Left kidney (tissue), 2 donors: ENCODE data around the gene VPS26B. TPM values are rescaled to one million over a fixed set of nuclear protein-coding genes. Genes with fewer than 3 reads are reported as not detected.
"Not testable (repeated sequence)": the region's sequence is repeated elsewhere in the genome, so short reads cannot be mapped to it uniquely, and the experiment has no call there.

Experiments used
- DNase-seq: peaks from one replicate; pipeline ENCODE4 v3.0.0-alpha.2; 2013
- polyA plus RNA-seq: library from polyadenylated mRNA; unstranded; fragments of 120-200 nt; gene quantifications from one replicate; pipeline ENCODE4 v1.2.1, GENCODE V29; 2013; ENCODE audit not compliant: insufficient read length

The VPS26B gene
- polyA plus RNA-seq, 1 donor: 63.6 TPM

DNA sequence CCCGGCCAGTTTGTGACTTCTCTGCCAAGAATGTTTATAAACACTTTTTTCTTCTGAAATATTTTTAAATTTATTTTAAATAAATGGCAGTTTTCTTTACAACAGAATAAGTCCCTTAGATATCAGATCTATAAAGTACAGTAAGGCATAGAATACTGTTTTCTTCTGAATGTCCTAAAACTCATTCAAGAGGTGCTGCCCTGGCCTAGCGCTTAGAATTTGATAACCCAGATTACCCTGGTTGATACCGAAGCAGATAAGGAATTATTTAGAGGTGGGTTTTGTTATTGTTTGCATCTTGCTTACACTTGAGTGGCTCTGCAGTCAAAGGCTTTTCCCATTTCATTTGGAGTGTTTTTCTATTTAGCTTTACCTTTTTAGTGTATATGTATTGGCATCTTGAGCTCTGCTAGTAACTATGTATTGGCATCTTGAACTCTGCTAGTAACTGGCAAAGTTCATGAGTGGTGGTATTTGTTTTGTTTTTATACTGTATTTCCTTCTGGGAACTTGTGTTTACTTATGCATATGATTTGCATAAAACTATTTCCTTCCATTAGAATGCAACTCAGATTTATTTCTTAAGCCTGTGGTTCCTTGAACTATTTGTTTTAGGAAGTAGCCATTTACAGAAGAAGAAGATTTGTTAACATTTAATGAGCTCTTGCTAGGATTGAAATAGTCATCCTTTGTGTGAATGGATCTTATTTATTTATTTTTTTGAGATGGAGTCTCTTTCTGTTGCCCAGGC lies 30.1 kb downstream of the VPS26B start:
- DNase-seq: no peak

DNA sequence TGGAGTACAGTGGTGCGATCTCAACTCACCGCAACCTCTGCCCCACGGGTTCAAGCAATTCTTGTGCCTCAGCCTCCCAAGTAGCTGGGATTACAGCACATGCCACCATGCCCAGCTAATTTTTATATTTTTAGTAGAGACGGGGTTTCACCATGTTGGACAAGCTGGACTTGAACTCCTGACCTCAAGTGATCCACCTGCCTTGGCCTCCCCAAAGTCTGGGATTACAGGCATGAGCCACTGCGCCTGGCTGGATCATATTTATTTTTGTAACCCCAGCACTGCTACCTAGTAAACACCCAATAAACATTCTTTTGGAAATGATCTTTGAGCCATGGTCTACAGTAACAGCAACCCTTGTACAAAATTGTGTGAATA lies 30.7 kb downstream of the VPS26B start:
- not testable (repeated sequence) for DNase-seq

DNA sequence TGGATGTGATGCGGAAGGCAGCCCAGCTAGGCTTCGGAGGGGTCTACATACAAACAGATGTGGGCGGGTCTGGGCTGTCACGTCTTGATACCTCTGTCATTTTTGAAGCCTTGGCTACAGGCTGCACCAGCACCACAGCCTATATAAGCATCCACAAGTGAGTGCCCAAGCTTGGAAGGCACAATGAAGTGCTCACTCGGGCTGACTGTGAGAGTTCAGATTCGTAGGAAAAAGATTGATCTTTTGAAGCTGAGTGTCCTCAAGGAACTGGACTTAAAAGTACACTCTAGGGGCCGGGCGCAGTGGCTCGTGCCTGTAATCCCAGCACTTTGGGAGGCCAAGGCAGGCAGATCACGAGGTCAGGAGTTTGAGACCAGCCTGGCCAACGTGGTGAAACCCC lies 32.6 kb downstream of the VPS26B start:
- DNase-seq: no peak

DNA sequence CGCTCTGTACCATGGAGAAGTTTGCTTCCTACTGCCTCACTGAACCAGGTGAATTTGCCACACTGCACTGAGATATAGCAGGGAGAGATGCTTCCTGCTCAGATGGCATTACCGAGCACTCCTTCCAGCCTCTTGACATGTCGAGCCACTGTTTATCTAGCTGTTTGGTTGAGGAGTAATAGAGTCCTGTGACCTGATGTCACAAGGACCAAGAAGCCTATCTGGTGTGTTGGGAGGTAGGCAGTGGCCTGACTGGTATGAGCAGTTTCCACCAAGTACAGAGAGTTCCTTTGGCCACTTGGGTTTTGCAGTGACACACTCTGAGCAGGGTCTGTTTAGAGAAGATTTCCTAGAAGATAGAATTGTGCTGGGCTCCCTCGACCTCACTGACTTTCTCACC lies 34.1 kb downstream of the VPS26B start:
- no peak for DNase-seq

DNA sequence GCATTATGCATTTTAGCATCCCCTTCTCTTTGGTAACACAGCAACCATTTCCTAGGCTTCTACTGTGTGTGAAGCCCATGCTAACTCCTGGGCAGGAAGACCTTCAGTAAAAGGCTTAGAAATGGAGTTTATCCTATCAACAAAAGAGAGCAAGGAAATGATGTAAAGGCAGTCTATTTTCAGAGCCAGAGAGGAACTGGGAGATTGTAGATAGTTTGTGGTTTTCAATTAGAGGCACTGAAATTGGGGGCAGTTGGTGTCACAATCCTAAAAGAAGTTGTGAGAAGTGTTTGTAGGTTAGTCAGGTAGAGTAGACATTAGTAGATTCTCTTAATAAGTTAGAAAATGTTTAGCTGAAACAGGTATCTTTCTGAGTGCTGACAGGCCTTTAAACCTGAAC lies 36.0 kb downstream of the VPS26B start:
- no peak for DNase-seq

DNA sequence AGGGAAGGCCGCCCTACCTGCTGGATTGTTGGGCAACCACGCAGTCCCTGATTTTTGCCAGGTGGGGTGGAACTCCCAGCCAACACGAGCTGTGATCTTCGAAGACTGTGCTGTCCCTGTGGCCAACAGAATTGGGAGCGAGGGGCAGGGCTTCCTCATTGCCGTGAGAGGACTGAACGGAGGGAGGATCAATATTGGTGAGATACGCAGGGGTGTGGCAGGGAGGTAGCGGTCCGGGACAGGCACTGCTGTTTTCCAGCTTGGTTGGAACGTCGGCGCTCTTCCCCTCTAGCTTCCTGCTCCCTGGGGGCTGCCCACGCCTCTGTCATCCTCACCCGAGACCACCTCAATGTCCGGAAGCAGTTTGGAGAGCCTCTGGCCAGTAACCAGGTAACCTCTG lies 36.5 kb downstream of the VPS26B start:
- DNase-seq: no peak

DNA sequence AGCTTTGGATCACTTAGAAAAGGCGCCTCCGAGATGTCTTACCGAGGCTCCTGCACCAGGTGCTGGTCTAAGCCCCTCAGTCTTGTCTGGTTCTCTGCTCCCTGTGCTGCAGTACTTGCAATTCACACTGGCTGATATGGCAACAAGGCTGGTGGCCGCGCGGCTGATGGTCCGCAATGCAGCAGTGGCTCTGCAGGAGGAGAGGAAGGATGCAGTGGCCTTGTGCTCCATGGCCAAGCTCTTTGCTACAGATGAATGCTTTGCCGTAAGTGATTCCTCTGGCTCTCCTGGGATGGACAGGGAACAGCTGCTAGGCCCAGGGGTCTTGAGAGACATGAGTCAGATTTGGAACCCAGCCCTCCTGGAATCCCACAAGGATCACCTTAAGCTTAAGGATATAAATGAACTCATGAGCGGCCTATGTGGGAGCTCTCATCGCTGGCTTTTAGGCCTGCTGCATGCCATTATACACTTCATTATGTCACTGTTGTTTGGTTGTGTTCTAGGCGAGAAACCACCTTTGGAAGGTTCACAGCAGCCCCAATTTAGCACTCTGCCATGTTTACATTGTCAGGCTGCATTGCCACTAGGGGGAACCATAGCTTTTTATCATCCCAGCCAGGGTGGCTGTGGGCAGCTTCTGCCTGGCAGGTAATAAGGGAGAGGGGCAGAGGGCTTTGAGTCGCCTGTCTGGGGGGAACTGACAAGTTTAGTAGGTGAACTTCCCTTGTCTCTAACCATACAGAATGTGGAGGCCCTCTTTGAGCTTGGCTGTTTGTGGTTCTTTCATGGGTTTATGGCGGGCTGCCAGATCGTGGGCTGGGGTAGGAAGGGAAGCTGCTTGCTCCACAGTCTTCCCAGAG lies 37.4 kb downstream of the VPS26B start:
- DNase-seq: no peak

DNA sequence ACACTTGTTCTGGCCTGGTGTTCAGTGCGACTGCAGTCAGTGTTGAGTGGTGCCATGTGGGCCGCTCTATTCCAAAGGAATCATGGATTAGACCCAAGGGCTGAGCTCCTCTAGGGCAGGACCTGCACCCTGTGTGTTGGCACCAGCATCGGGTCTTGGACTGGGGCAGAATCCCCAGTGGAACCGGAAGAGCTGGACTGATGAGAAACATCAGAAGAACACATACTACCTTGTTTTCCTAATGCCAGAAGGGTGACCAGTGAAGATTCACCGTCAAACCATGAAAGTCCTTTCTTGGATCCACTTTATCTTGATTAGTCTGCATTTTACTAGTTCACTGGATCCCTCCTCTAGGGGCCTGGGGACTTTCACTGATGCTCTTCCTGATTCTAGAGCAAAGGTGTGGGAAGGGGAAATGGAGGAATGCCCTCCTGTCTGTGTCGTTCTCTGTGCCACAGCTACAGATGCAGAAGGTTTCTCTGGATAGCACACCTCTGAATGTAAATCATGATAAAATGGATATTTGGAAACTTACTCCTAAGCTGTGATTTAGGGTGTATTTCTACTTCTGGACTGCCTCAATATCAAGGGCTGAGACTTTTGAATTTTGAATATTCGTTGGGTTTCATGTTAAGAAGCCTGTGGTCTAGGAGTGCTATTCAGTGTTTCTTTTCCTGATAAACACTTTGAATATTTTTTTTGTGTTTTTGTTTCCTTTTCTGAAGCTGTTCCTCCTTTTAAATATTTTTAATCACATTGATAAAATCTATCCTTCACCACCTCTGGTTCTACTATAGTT lies 40.7 kb downstream of the VPS26B start:
- no peak for DNase-seq

DNA sequence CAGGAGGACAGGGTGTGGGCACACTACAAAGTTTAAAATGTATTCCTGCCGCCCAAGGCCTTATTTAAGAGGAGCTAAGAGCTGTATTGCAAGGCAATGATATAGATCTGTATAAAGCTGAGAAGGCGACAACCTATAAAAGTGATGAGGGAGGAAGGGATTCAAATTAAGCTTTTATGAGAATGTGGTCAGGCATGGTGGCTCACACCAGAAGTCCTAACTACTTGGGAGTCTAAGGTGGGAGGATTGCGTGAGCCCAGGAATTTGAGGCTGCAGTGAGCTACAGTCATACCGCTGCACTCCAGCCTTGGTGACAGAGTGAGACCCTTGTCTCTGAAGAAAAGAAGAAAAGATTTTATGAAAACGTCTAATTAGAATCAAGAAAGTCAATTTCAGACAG lies 42.0 kb downstream of the VPS26B start:
- no peak for DNase-seq

DNA sequence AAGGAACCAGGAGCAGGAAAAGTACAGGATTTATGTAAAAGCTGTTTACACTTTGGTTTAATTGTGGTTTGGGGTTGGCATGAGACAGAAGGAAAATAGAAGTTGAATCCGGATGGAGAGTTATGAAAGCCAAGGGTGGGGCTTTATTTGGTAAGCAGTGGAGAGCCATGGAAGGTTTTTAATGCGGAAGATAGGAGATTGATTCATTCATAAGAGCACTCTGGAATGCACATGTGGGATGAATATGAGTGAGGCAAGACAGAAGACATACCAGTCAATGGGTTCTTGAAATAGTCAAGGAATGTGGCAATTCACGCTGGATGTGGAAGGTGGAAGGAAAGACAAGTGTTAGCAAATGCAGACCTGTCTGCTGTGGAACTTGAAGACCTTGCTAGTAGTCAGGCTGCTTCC lies 42.4 kb downstream of the VPS26B start:
- DNase-seq: no peak

DNA sequence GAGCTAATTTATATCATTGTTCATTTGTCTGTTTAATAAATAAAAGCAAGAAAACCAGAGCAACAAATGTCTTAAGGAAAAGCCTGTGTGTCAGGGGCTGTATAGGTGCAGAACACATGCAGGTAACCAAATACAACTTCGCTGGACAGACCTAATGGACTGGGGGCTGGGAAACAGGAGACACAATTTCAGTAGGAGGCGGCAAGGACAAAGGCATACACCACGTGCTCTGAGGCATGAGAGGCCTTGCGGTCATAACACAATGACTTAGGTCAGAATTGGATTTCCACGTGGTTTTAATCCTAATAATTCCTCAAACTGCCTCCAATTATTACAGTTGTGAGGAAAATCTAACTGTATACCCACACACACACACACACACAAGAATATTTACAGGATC lies 43.0 kb downstream of the VPS26B start:
- no peak for DNase-seq

DNA sequence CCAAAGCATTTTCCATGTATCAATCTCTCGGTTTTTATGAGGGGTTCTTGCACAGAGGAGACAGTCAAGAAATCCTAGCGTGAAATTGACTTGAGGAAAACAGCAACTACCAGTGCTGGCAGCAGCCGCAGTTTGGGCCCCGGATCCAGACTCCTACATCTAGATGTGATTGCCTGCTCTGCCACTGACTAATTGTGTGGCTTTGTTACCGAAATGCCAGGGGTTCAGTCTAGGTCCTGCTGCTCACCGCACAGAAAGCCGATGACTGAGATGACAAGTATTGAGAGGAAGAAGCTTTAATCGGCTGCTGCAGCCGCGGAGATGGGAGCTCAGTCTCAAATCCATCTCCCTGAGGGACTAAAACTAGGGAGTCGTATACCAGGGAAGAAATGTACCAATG lies 43.5 kb downstream of the VPS26B start:
- DNase-seq: no peak

DNA sequence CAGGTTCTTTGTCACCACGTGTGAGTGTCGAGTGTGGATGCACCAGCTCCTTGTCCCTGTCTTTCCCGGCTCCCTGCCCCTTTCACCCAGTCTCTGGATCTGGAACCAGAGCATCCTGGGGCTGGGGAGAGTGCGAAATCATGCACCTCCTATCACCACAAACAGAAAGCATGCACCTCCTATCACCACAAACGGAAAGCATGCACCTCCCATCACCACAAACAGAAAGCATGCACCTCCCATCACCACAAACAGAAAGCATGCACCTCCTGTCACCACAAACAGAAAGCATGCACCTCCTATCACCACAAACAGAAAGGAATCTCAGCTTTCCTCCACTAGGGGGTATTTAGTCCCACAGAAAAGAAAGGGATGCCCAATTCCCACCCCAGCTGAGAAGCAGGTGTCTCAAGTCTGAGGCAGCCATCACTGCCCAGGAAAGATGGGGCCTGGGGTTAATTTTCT lies 45.8 kb downstream of the VPS26B start:
- no peak for DNase-seq

DNA sequence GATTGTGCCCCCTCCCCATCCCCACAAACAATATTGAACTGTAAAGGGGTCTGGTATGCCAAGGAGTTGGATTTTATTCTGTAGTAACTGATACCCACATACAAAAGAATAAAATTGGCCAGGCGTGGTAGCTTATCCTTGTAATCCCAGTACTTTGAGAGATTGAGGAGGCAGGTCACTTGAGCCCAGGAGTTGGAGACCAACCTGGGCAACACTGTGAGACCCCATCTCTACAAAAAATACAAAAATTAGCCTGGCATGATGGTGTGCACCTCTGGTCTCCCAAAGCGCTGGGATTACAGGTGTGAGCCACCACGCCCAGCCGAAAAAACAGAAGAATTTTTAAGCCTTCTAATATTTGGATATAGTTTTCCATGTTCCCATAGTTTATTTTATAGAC lies 47.5 kb downstream of the VPS26B start:
- DNase-seq: no peak

DNA sequence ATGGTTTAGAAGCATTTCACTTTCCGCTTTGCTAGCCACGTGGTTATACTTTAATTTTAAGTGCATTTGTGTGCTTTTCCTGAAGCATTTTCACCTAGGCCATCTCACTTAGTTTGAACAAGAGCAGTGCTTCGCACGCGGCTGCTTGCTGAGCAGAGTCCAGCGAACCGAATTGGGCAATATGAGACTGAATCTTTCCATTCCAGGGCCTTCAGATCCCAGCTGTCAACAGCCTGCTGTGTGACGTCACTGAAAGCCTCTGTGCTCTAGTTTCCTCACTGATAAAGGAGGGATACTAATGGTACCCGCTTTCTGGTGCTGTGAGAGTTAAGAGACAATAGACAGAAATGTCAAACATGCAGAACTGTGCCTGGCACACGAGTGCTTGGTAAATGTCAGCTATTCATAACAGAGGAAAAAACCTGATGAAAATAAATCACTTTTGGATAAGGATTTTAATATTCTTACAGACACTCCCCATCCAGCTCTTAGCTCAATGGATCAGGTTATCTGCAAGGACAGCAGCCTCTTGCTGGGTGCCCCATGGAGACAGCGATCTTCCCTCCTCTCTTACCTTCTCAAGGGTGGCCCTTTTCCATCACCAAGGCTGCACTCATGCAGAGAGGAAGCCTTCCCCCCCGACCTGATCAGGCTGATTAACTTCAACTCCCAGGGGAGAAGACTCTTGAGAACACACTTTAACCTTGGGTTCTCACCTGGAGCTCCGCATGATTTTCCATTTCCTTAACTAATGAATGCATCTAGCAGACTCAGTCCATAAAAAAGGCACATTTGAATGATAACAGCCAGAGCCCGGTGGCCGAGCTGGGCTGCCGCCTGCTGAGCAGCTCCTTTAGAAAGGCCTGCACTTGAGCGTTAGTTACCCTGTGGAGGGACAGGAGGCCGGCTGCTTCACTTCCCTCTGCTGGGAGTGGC lies 48.2 kb downstream of the VPS26B start:
- DNase-seq: no peak

DNA sequence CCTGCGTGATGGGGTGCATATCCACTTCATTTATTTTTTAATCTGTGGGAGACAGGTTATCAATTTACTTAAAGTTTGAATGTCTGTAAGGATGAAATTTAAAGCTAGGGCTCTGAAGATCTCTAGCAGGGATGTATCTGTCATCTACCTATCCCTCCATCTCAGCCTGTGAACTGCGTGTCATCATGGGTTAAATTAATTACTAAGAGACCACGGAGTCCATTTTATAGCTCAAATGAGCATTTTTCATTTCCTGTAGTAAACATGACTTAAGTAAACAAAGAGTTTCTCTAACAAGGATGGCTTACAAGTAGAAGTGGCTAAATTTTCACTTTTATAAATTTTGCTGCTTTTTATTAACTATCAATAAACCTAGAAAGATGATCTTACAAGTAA lies 48.8 kb downstream of the VPS26B start:
- no peak for DNase-seq

DNA sequence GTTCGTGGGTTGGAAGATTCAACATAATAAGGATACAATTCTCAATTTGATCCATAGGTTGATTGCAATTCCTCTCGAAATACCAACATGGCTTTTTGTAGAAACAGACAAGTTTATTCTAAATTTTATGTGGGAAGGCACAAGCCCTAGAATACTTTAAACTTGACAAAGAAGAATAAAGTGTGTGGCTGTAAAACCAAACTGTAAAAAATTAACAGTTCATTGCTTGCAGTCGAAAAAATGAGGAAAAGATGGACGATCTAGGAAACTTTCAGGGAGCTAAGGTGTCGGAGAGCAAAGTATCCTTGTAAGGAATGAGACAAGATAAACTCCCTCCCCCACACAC lies 50.7 kb downstream of the VPS26B start:
- DNase-seq: no peak

DNA sequence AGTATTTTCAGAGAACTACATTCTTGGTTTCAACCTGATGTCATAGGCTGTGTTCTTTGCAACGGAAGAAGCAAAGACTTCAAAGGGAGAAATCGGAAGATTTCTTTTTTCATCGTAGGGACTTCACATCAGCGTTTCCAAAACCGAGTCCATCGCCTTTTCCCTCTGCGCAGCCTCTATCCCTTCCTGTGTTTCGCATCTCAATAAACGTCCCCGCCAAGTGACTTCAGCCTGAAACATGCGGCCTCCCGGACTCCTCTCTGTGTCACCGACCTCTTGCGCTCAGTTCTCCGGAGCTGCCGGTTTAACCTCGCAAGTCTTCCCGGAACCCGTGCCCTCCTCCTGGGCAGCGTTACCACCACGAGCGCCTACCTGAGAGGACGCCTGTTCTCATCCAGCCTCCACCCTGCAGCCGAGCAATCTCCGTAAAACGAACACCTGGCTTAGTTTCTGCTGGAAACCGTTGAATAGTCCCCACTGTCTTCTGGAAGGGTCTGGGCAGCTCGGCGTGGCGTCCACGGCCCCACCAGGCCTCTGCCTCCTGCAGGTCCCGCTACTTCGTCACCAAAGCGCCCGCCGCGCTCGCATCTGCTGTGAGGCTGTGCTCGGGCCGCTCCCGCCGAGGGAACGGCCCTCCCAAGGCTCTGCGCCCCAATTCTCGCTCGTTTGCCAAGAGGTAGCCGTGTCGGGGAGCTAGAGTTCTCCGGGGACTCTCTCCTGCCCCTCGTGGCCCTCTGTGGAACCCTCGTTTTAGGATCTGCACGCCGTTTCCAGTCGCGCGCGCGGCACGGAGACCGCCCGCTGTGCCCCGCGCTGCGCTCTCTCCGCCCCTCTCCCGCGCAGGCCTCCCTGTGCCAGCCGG lies 51.3 kb downstream of the VPS26B start, which contains the start of gene GLB1L3:
Gene GLB1L3, plus strand, starts transcription at position 846 of the 862 bp plus-strand sequence. CDS start 362 bp downstream, outside the sequence.
- no peak for DNase-seq

DNA sequence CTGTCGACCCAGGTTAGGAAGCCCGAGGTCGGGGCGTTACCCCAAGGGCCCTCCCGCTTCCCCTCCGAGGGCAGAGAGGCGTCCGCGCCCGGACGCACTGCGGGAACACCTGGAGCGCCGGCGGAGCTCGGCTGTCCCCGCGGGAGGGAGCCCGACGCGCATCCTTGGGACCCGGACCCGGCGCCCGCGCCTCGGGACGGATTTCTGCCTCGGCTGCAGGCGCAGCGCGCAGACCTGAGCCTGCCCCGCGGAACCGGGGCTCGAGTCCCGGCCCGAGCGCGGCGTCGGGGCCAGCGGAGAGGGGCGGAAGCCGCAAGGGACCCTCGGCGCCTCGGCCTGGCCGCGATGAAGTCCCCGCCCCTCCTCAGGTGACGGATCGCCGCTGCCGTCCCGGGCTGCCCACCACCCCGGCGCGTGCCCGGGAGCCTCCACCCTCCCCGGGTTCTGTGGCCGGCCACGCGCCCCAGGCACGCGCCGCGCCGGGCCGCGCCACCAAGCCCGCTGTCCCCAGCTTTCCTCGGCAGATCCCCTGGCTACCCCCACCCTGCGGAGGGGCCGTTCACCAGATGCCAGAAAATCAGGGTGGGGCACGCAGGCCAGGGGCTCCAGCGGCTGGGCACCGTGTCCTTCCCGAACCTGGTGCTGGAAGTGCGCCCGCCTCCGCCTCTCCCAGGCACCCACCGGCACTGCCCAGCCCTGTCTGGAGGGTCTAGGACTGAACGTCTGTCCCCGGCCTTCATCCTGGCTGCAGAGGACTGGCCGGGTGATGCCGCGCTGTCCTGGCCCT lies 52.1 kb downstream of the VPS26B start:
- no peak for DNase-seq
